ENCODE measurements around the gene TRPV3. TPM values are rescaled to one million over a fixed set of nuclear protein-coding genes. Genes with fewer than 3 reads are reported as not detected.

The TRPV3 gene
- total RNA-seq, 6 experiments from 2014 or later = 0.07 to 0.66 (median 0.43) TPM; not detected in 1

DNA sequence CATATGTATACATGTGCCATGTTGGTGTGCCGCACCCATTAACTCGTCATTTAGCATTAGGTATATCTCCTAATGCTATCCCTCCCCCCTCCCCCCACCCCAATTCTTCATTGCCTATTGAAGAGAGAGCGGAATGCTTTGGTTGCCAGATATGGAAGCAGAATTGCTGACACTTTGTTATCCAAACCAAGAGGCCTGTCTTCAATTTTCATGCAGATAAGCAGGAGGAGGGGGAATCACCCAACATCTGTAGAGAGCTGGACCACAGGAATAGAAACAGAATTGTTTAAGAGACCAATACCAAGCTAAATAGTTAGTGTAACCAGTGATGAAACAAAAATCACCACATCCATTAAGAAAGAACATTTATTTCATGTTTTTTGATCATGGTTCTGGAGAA, 74.8 kb downstream of the TRPV3 start:
- no peak overlapping the region for H3K27ac Mint-ChIP-seq
- no peaks in the 10 kb centered on the region for H3K9me3 Mint-ChIP-seq
- TF ChIP-seq, protein P1, sequence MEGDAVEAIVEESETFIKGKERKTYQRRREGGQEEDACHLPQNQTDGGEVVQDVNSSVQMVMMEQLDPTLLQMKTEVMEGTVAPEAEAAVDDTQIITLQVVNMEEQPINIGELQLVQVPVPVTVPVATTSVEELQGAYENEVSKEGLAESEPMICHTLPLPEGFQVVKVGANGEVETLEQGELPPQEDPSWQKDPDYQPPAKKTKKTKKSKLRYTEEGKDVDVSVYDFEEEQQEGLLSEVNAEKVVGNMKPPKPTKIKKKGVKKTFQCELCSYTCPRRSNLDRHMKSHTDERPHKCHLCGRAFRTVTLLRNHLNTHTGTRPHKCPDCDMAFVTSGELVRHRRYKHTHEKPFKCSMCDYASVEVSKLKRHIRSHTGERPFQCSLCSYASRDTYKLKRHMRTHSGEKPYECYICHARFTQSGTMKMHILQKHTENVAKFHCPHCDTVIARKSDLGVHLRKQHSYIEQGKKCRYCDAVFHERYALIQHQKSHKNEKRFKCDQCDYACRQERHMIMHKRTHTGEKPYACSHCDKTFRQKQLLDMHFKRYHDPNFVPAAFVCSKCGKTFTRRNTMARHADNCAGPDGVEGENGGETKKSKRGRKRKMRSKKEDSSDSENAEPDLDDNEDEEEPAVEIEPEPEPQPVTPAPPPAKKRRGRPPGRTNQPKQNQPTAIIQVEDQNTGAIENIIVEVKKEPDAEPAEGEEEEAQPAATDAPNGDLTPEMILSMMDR (IDR thresholded peaks at IDR 0.05) = no peak
- H3K27me3 Mint-ChIP-seq (ENCODE audit: insufficient read depth) = peaks cover 17% of the 10 kb centered on the region
- H3K36me3 Mint-ChIP-seq (ENCODE audit: low read depth) = no peaks in the 10 kb centered on the region
- H3K4me1 Mint-ChIP-seq (ENCODE audit: low read depth) = no peaks in the 10 kb centered on the region
- DNase-seq = no peak
- H3K4me3 Mint-ChIP-seq = no peak overlapping the region

- H3K4me3 Mint-ChIP-seq = no peak overlapping the region
- no peaks in the 10 kb centered on the region for H3K9me3 Mint-ChIP-seq
- peaks cover 15% of the 10 kb centered on the region for H3K4me1 Mint-ChIP-seq (ENCODE audit: low read depth)
- no peaks in the 10 kb centered on the region for H3K36me3 Mint-ChIP-seq (ENCODE audit: low read depth)
- H3K27me3 Mint-ChIP-seq (ENCODE audit: insufficient read depth) = peaks cover 15% of the 10 kb centered on the region
- no peak for DNase-seq
- H3K27ac Mint-ChIP-seq = no peak overlapping the region
- TF ChIP-seq, protein P1 (IDR thresholded peaks at IDR 0.05) = no peak
Measured at GRCh38 chr17:3479988-3480387, 77.6 kb downstream of the TRPV3 start.

- TF ChIP-seq, protein P1 (IDR thresholded peaks at IDR 0.05) = no peak
- Mint-ChIP-seq H3K27me3 (ENCODE audit: insufficient read depth) (peaks cover 16% of the 10 kb centered on the region), H3K4me3 (peak within 1 kb of the TSS; percentile 57), H3K4me1 (ENCODE audit: low read depth) (peaks cover 20% of the 10 kb centered on the region), H3K27ac (no peak within 1 kb of the TSS; the same call in 1 of the 2 replicates), H3K36me3 (ENCODE audit: low read depth) (no peaks in the 10 kb centered on the region), H3K9me3 (no peaks in the 10 kb centered on the region)
- no peak for DNase-seq
Measured at GRCh38 chr17:3475812-3476610, 81.6 kb downstream of the TRPV3 start, which contains the start of gene ASPA. Gene ASPA (plus strand): TSS chr17:3475997. CDS start chr17:3476160, 163 bp downstream.

GRCh38 chr17:3475251-3475685, 82.3 kb downstream of the TRPV3 start:
- H3K4me1 Mint-ChIP-seq (ENCODE audit: low read depth) = peaks cover 20% of the 10 kb centered on the region
- H3K27ac Mint-ChIP-seq = no peak overlapping the region; the same call in 1 of the 2 replicates

DNA sequence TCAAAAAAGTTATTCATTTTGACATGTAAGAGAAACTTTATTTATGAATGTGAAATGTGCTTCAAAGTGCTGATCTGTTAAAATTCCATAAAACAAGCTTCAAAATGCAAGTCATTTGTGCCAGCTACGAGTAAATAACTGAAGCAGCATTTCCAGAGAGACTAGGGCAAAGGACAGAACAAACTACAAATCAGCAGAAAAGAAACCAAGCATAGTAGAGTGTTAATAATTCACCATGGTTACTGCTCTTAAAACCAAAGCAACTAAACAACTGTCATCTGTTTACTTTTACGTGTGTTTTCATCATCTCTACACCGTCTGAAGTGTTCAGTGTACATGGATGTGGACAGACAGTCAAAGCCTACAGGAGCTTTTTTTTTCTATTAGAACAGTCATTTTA, 83.4 kb downstream of the TRPV3 start:
- TF ChIP-seq, protein P1 (IDR thresholded peaks at IDR 0.05) = no peak
- Mint-ChIP-seq H3K4me1 (ENCODE audit: low read depth) (peaks cover 20% of the 10 kb centered on the region), H3K27me3 (ENCODE audit: insufficient read depth) (peaks cover 12% of the 10 kb centered on the region), H3K36me3 (ENCODE audit: low read depth) (no peaks in the 10 kb centered on the region), H3K27ac (no peak overlapping the region), H3K9me3 (no peaks in the 10 kb centered on the region), H3K4me3 (no peak overlapping the region)
- DNase-seq = no peak

More at GRCh38 chr17:3475251-3475685, 82.3 kb downstream of the TRPV3 start:
- no peak for DNase-seq
- peaks cover 14% of the 10 kb centered on the region for H3K27me3 Mint-ChIP-seq (ENCODE audit: insufficient read depth)
- H3K4me3 Mint-ChIP-seq = no peak overlapping the region
- no peaks in the 10 kb centered on the region for H3K36me3 Mint-ChIP-seq (ENCODE audit: low read depth)
- no peaks in the 10 kb centered on the region for H3K9me3 Mint-ChIP-seq
- TF ChIP-seq, protein P1 (IDR thresholded peaks at IDR 0.05) = no peak
